Neural cell (in vitro differentiated cells): ENCODE results near the gene AP1M2. TPM values are rescaled to one million over a fixed set of nuclear protein-coding genes. Genes with fewer than 3 reads are reported as not detected.

ENCODE experiments used
- H2AFZ ChIP-seq: fragments of 200-600, 300-800 bp; sonication (generic), shearing (Covaris generic); 2 replicates; pipeline ENCODE4 v1.6.0; 2014; ENCODE audit warnings: low read depth, mild to moderate bottlenecking, antibody characterized with exemption, low read length, moderate library complexity
- H3F3A ChIP-seq: fragments of 200-600 bp; shearing (Covaris generic); 2 replicates; pipeline ENCODE4 v1.6.1; 2016; ENCODE audit warnings: mild to moderate bottlenecking, moderate library complexity, mixed read lengths, antibody characterized with exemption, low read length; ENCODE audit not compliant: insufficient read depth, poor library complexity, severe bottlenecking
- H3K27ac ChIP-seq: fragments of 200-600, 300-800 bp; sonication (generic), shearing (Covaris generic); 2 replicates; pipeline ENCODE4 v1.5.1; 2014; ENCODE audit warnings: mild to moderate bottlenecking, low read length, moderate library complexity
- H3K27me3 ChIP-seq: fragments of 300-800, 200-600 bp; sonication (generic), shearing (Covaris generic); 2 replicates; pipeline ENCODE4 v1.6.0; 2014; ENCODE audit warnings: mild to moderate bottlenecking, low read depth, low read length, moderate library complexity; ENCODE audit not compliant: insufficient read depth
- H3K36me3 ChIP-seq: fragments of 300-800, 200-600 bp; sonication (generic), shearing (Covaris generic); 2 replicates; pipeline ENCODE4 v1.5.1; 2014; ENCODE audit warnings: mild to moderate bottlenecking, antibody characterized with exemption, low read length, moderate library complexity; ENCODE audit not compliant: insufficient read depth
- H3K4me2 ChIP-seq: fragments of 300-800, 200-600 bp; sonication (generic), shearing (Covaris generic); 2 replicates; pipeline ENCODE4 v1.6.0; 2014; ENCODE audit warnings: mild to moderate bottlenecking, low read length
- H3K4me3 ChIP-seq: fragments of 300-800, 200-600 bp; sonication (generic), shearing (Covaris generic); 2 replicates; pipeline ENCODE4 v1.5.1; 2014; ENCODE audit warnings: mild to moderate bottlenecking, low read length, moderate library complexity
- H3K79me2 ChIP-seq: fragments of 200-600 bp; shearing (Covaris generic); replicated peaks from 2 replicates; pipeline ENCODE4 v1.6.0; 2014; ENCODE audit warnings: mild to moderate bottlenecking, low read length, moderate library complexity; ENCODE audit not compliant: insufficient read depth
- H3K9ac ChIP-seq: fragments of 300-800, 200-600 bp; sonication (generic), shearing (Covaris generic); 2 replicates; pipeline ENCODE4 v1.6.1; 2016; ENCODE audit warnings: mild to moderate bottlenecking, low read length, mixed read lengths
- H3K9me2 ChIP-seq: fragments of 200-600 bp; shearing (Covaris generic); 2 replicates; pipeline ENCODE4 v1.6.1; 2016; ENCODE audit warnings: mild to moderate bottlenecking, low read length, mixed read lengths; ENCODE audit not compliant: insufficient read depth
- H3K9me3 ChIP-seq: fragments of 200-600, 300-800 bp; sonication (generic), shearing (Covaris generic); 2 replicates; pipeline ENCODE4 v1.6.1; 2016; ENCODE audit warnings: mild to moderate bottlenecking, mixed run types, low read length, moderate library complexity, mixed read lengths
- H4K20me1 ChIP-seq: fragments of 200-600 bp; shearing (Covaris generic); 2 replicates; pipeline ENCODE4 v1.6.1; 2016; ENCODE audit warnings: mild to moderate bottlenecking, mixed run types; ENCODE audit not compliant: insufficient read depth
- EP300 ChIP-seq: fragments of 450-650 bp; conservative IDR thresholded peaks from 2 replicates; pipeline ENCODE4 v1.6.1; 2014; ENCODE audit warnings: antibody characterized with exemption, mild to moderate bottlenecking, moderate library complexity; ENCODE audit not compliant: poor library complexity, severe bottlenecking
- EZH2 ChIP-seq: fragments of 200-600, 300-800 bp; shearing (Covaris generic), sonication (generic); IDR thresholded peaks from 2 replicates; pipeline ENCODE4 v1.6.1; 2014; ENCODE audit warnings: antibody characterized with exemption, low read length, borderline replicate concordance, mild to moderate bottlenecking; ENCODE audit not compliant: insufficient read depth, poor library complexity, severe bottlenecking
- MXI1 ChIP-seq: fragments of 450-650 bp; conservative IDR thresholded peaks from 2 replicates; pipeline ENCODE4 v1.6.1; 2014; ENCODE audit warnings: antibody characterized with exemption, mild to moderate bottlenecking; ENCODE audit not compliant: poor library complexity, severe bottlenecking
- POLR2AphosphoS5 ChIP-seq: IDR thresholded peaks from 2 replicates; pipeline ENCODE4 v1.6.1; 2012
- RAD21 ChIP-seq: fragments of 450-650 bp; conservative IDR thresholded peaks from 2 replicates; pipeline ENCODE4 v1.6.1; 2014; ENCODE audit warnings: antibody characterized with exemption, mild to moderate bottlenecking, moderate library complexity
- REST ChIP-seq: IDR thresholded peaks from 2 replicates; pipeline ENCODE4 v1.6.1; 2012; ENCODE audit warnings: borderline replicate concordance
- SMC3 ChIP-seq: fragments of 450-650 bp; conservative IDR thresholded peaks from 2 replicates; pipeline ENCODE4 v1.6.1; 2014; ENCODE audit warnings: antibody characterized with exemption, mild to moderate bottlenecking, moderate library complexity; ENCODE audit not compliant: poor library complexity
- TAF1 ChIP-seq: IDR thresholded peaks from 2 replicates; pipeline ENCODE4 v1.6.1; 2012; ENCODE audit warnings: low read depth
- polyA plus RNA-seq: library from polyadenylated mRNA; depleted of rRNA; stranded (reverse); fragments of >200 nt; gene quantifications from 2 replicates; pipeline ENCODE4 v1.2.3, GENCODE V29; 2014
- TF ChIP-seq, protein P1 (sequence below): fragments of 450-650 bp; IDR thresholded peaks from 2 replicates; pipeline ENCODE4 v1.5.1; 2014; ENCODE audit warnings: antibody characterized with exemption, mild to moderate bottlenecking, moderate library complexity; ENCODE audit not compliant: poor library complexity, severe bottlenecking

Gene AP1M2
- polyA plus RNA-seq, 1 donor from 2014 or later: 0.38 TPM

- no peaks in the 10 kb centered on the region for H3K36me3 ChIP-seq
- TF ChIP-seq TAF1: no peak
- TF ChIP-seq POLR2AphosphoS5: no peak
- no peak for TF ChIP-seq RAD21
- TF ChIP-seq MXI1: no peak
- H3K79me2 ChIP-seq: no peaks in the 10 kb centered on the region
- H3F3A ChIP-seq: no peaks in the 10 kb centered on the region
- H3K27me3 ChIP-seq: no peaks in the 10 kb centered on the region
- no peaks in the 10 kb centered on the region for H3K9me2 ChIP-seq
- H3K9me3 ChIP-seq: no peaks in the 10 kb centered on the region
- no peak overlapping the region for H3K4me2 ChIP-seq
- no peak overlapping the region for H3K9ac ChIP-seq
- H3K4me3 ChIP-seq: no peak overlapping the region
- H3K27ac ChIP-seq: no peak overlapping the region
- H2AFZ ChIP-seq: no peak overlapping the region
- H4K20me1 ChIP-seq: no peaks in the 10 kb centered on the region
These were observed 51.5 kb downstream of the AP1M2 start for GRCh38 chr19:10535613-10536012.

GRCh38 chr19:10533646-10534386, 53.3 kb downstream of the AP1M2 start:
- no peaks in the 10 kb centered on the region for H3K9me2 ChIP-seq
- no peak overlapping the region for H2AFZ ChIP-seq
- no peak overlapping the region for H3K4me2 ChIP-seq
- no peaks in the 10 kb centered on the region for H3F3A ChIP-seq
- no peak overlapping the region for H3K4me3 ChIP-seq
- H3K9ac ChIP-seq: no peak overlapping the region
- no peaks in the 10 kb centered on the region for H3K79me2 ChIP-seq
- H3K36me3 ChIP-seq: no peaks in the 10 kb centered on the region
- no peaks in the 10 kb centered on the region for H3K27me3 ChIP-seq
- TF ChIP-seq MXI1 (no peak), POLR2AphosphoS5 (no peak), EZH2 (no peak), REST (no peak), EP300 (no peak), SMC3 (no peak), TAF1 (no peak), RAD21 (no peak)
- TF ChIP-seq, protein P1, sequence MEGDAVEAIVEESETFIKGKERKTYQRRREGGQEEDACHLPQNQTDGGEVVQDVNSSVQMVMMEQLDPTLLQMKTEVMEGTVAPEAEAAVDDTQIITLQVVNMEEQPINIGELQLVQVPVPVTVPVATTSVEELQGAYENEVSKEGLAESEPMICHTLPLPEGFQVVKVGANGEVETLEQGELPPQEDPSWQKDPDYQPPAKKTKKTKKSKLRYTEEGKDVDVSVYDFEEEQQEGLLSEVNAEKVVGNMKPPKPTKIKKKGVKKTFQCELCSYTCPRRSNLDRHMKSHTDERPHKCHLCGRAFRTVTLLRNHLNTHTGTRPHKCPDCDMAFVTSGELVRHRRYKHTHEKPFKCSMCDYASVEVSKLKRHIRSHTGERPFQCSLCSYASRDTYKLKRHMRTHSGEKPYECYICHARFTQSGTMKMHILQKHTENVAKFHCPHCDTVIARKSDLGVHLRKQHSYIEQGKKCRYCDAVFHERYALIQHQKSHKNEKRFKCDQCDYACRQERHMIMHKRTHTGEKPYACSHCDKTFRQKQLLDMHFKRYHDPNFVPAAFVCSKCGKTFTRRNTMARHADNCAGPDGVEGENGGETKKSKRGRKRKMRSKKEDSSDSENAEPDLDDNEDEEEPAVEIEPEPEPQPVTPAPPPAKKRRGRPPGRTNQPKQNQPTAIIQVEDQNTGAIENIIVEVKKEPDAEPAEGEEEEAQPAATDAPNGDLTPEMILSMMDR: no peak
- H3K27ac ChIP-seq: no peak overlapping the region
- no peaks in the 10 kb centered on the region for H3K9me3 ChIP-seq
- H4K20me1 ChIP-seq: no peaks in the 10 kb centered on the region
